ENCODE data around the gene NIPSNAP2.

- TF ChIP-seq, protein P1, sequence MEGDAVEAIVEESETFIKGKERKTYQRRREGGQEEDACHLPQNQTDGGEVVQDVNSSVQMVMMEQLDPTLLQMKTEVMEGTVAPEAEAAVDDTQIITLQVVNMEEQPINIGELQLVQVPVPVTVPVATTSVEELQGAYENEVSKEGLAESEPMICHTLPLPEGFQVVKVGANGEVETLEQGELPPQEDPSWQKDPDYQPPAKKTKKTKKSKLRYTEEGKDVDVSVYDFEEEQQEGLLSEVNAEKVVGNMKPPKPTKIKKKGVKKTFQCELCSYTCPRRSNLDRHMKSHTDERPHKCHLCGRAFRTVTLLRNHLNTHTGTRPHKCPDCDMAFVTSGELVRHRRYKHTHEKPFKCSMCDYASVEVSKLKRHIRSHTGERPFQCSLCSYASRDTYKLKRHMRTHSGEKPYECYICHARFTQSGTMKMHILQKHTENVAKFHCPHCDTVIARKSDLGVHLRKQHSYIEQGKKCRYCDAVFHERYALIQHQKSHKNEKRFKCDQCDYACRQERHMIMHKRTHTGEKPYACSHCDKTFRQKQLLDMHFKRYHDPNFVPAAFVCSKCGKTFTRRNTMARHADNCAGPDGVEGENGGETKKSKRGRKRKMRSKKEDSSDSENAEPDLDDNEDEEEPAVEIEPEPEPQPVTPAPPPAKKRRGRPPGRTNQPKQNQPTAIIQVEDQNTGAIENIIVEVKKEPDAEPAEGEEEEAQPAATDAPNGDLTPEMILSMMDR (conservative IDR thresholded peaks at IDR 0.05; ENCODE audit: low read length) = no peak
- no peak for TF ChIP-seq EZH2phosphoT487 (IDR thresholded peaks at IDR 0.05; ENCODE audit: borderline replicate concordance, low read depth, low read length)
Measured at GRCh38 chr7:55996856-55997500, 32.6 kb downstream of the NIPSNAP2 start.
